Measurements from ENCODE around the gene USP49.

Gene USP49

GRCh38 chr6:41929924-41930323, 34.7 kb upstream of the USP49 start:
- DNase-seq (ENCODE audit: low spot score) = no peak

- DNase-seq (ENCODE audit: low spot score) = no peak
These were observed 32.1 kb upstream of the USP49 start for GRCh38 chr6:41927253-41927652.

- DNase-seq (ENCODE audit: low spot score) = no peak
These were observed 27.0 kb upstream of the USP49 start for GRCh38 chr6:41922154-41922553.

- DNase-seq (ENCODE audit: low spot score) = peak; percentile 49
These were observed 26.5 kb upstream of the USP49 start for GRCh38 chr6:41921712-41921998.

GRCh38 chr6:41920921-41921711, 25.9 kb upstream of the USP49 start, which contains the start of the genes BYSL and MED20:
TSS of gene BYSL (plus strand) at chr6:41921499. CDS start at chr6:41921563, 64 bp downstream.
TSS of gene MED20 (minus strand) at chr6:41921139. CDS start at chr6:41921018, 121 bp downstream.
- peak; percentile 95 for DNase-seq (ENCODE audit: low spot score)

- peak; percentile 90 for DNase-seq (ENCODE audit: low spot score)
These were observed 22.4 kb upstream of the USP49 start for GRCh38 chr6:41917528-41917927.

- DNase-seq (ENCODE audit: low spot score) = no peak
These were observed 19.8 kb upstream of the USP49 start for GRCh38 chr6:41914869-41915530.

- DNase-seq (ENCODE audit: low spot score) = no peak
These were observed 19.2 kb upstream of the USP49 start for GRCh38 chr6:41914343-41914742.

GRCh38 chr6:41909727-41910126, 14.6 kb upstream of the USP49 start:
- DNase-seq (ENCODE audit: low spot score) = no peak

- no peak for DNase-seq (ENCODE audit: low spot score)
These were observed 6.8 kb upstream of the USP49 start for GRCh38 chr6:41901882-41902519.

- no peak for DNase-seq (ENCODE audit: low spot score)
These were observed 5.7 kb upstream of the USP49 start for GRCh38 chr6:41900861-41901260.

GRCh38 chr6:41896281-41896680, 1.1 kb upstream of the USP49 start:
- no peak for DNase-seq (ENCODE audit: low spot score)

- peak; percentile 20 for DNase-seq (ENCODE audit: low spot score)
These were observed 542 bp downstream of the USP49 start for GRCh38 chr6:41894366-41895299.

GRCh38 chr6:41892921-41893564, 2.1 kb downstream of the USP49 start:
- no peak for DNase-seq (ENCODE audit: low spot score)

GRCh38 chr6:41887331-41887751, 7.8 kb downstream of the USP49 start:
- DNase-seq (ENCODE audit: low spot score) = peak; percentile 33

GRCh38 chr6:41885930-41886329, 9.2 kb downstream of the USP49 start:
- DNase-seq (ENCODE audit: low spot score) = no peak

- no peak for DNase-seq (ENCODE audit: low spot score)
These were observed 10.2 kb downstream of the USP49 start for GRCh38 chr6:41884957-41885356.

GRCh38 chr6:41881506-41881905, 13.7 kb downstream of the USP49 start:
- DNase-seq (ENCODE audit: low spot score) = no peak

GRCh38 chr6:41878961-41879405, 16.2 kb downstream of the USP49 start:
- peak; percentile 50 for DNase-seq (ENCODE audit: low spot score)

GRCh38 chr6:41878246-41878645, 16.9 kb downstream of the USP49 start:
- DNase-seq (ENCODE audit: low spot score) = peak; percentile 59

- no peak for DNase-seq (ENCODE audit: low spot score)
These were observed 18.0 kb downstream of the USP49 start for GRCh38 chr6:41877051-41877680.
